Measurements from ENCODE around the gene SKOR2. TPM values are rescaled to one million over a fixed set of nuclear protein-coding genes. Genes with fewer than 3 reads are reported as not detected.
A peak's percentile ranks its signal among the peaks of the same experiment; 100 is the strongest.
"Not testable (repeated sequence)": the region's sequence is repeated elsewhere in the genome, so short reads cannot be mapped to it uniquely, and the experiment has no call there.

SKOR2 gene
- total RNA-seq, 2 donors from 2014 or later = not detected

- H3K4me3 ChIP-seq = no peak overlapping the region
- DNase-seq (ENCODE audit: low spot score) (no peak), ATAC-seq (ENCODE audit: insufficient number of reproducible peaks, low FRiP score, low read depth) (no peak)
- H3K27me3 ChIP-seq (replicated peaks; ENCODE audit: insufficient read depth) = no peaks in the 10 kb centered on the region
- no peaks in the 10 kb centered on the region for H3K36me3 ChIP-seq
- H3K27ac ChIP-seq = no peak overlapping the region
- peaks cover 0 to 5% of the 10 kb centered on the region in 2 donors for H3K4me1 ChIP-seq (ENCODE audit: control insufficient read depth in 1 of 2, low read depth in 2 of 2)
- TF ChIP-seq CTCF (IDR thresholded peaks at IDR 0.05) = no peak
- H3K9me3 ChIP-seq = no peaks in the 10 kb centered on the region
These were observed 66.9 kb downstream of the SKOR2 start for GRCh38 chr18:47184419-47185050.

GRCh38 chr18:47182156-47182555 lies 69.3 kb downstream of the SKOR2 start:
- H3K9me3 ChIP-seq; ATAC-seq (ENCODE audit: insufficient number of reproducible peaks, low FRiP score, low read depth); H3K4me1 ChIP-seq (ENCODE audit: control insufficient read depth in 1 of 2, low read depth in 2 of 2); H3K27me3 ChIP-seq (replicated peaks; ENCODE audit: insufficient read depth); H3K36me3 ChIP-seq; DNase-seq (ENCODE audit: low spot score); H3K27ac ChIP-seq; H3K4me3 ChIP-seq: not testable (repeated sequence)

- ATAC-seq (ENCODE audit: insufficient number of reproducible peaks, low FRiP score, low read depth) = no peak
These were observed 70.7 kb downstream of the SKOR2 start for GRCh38 chr18:47180765-47181164.

GRCh38 chr18:47179520-47179919 lies 71.9 kb downstream of the SKOR2 start:
- DNase-seq (ENCODE audit: low spot score) (no peak), ATAC-seq (ENCODE audit: insufficient number of reproducible peaks, low FRiP score, low read depth) (no peak)
- TF ChIP-seq CTCF (IDR thresholded peaks at IDR 0.05) = no peak
- Histone ChIP-seq H3K36me3 (no peaks in the 10 kb centered on the region), H3K27me3 (replicated peaks; ENCODE audit: insufficient read depth) (no peaks in the 10 kb centered on the region), H3K4me1 (ENCODE audit: control insufficient read depth in 1 of 2, low read depth in 2 of 2) (peaks cover 6% of the 10 kb centered on the region in 2 donors), H3K9me3 (no peaks in the 10 kb centered on the region), H3K4me3 (no peak overlapping the region), H3K27ac (no peak overlapping the region)

More at GRCh38 chr18:47180765-47181164, 70.7 kb downstream of the SKOR2 start:
- H3K4me1 ChIP-seq (ENCODE audit: control insufficient read depth in 1 of 2, low read depth in 2 of 2) = no peaks in the 10 kb centered on the region
- H3K9me3 ChIP-seq = no peaks in the 10 kb centered on the region
- no peak overlapping the region for H3K27ac ChIP-seq
- H3K36me3 ChIP-seq = no peaks in the 10 kb centered on the region
- no peak for TF ChIP-seq CTCF (IDR thresholded peaks at IDR 0.05)
- no peak overlapping the region for H3K4me3 ChIP-seq
- DNase-seq (ENCODE audit: low spot score) = no peak
- H3K27me3 ChIP-seq (replicated peaks; ENCODE audit: insufficient read depth) = no peaks in the 10 kb centered on the region

GRCh38 chr18:47175898-47176575 lies 75.4 kb downstream of the SKOR2 start, which contains the start of gene IER3IP1:
Gene IER3IP1, minus strand, starts transcription at chr18:47176364. Its CDS starts 87 bp downstream, at chr18:47176277.
- H3K4me3 ChIP-seq = peak within 1 kb of the TSS; percentile 96
- peaks cover 17 to 26% of the 10 kb centered on the region in 2 donors for H3K4me1 ChIP-seq (ENCODE audit: control insufficient read depth in 1 of 2, low read depth in 2 of 2)
- no peaks in the 10 kb centered on the region for H3K9me3 ChIP-seq
- DNase-seq (ENCODE audit: low spot score) (peak; percentile 62), ATAC-seq (ENCODE audit: insufficient number of reproducible peaks, low FRiP score, low read depth) (peak; percentile 92)
- no peaks in the 10 kb centered on the region for H3K27me3 ChIP-seq (replicated peaks; ENCODE audit: insufficient read depth)
- H3K36me3 ChIP-seq = no peaks in the 10 kb centered on the region
- peak within 1 kb of the TSS; percentile 66 to 70 for H3K27ac ChIP-seq
- no peak for TF ChIP-seq CTCF (IDR thresholded peaks at IDR 0.05)

All from thoracic aorta (tissue), 2 donors.